K562 (cell line): ENCODE measurements around the gene U2SURP. TPM values are rescaled to one million over a fixed set of nuclear protein-coding genes. Genes with fewer than 3 reads are reported as not detected.
A peak's percentile ranks its signal among the peaks of the same experiment; 100 is the strongest.

ENCODE experiments used
- BCOR ChIP-seq: fragments of 450-650 bp; IDR thresholded peaks from 2 replicates; pipeline ENCODE4 v1.6.1; 2016
- CBX8 ChIP-seq: fragments of 200-600 bp; sonication (generic); IDR thresholded peaks from 2 replicates; pipeline ENCODE4 v1.6.1; 2012; ENCODE audit warnings: borderline replicate concordance, mixed run types, low read depth, mild to moderate bottlenecking, moderate library complexity, mixed read lengths, low read length, control low read depth, inconsistent platforms; ENCODE audit not compliant: poor library complexity, severe bottlenecking; ENCODE audit errors: extremely low read depth
- CREB1 ChIP-seq, 2 experiments: sonication (generic) in 1 of 2; formaldehyde crosslinking in 1 of 2; IDR thresholded peaks; 2 replicates each; pipeline versions ENCODE4 v1.6.1 to v1.8.0; 2012 to 2022; ENCODE audit warnings: inconsistent platforms in 1 of 2, mild to moderate bottlenecking in 1 of 2, missing genetic modification reagents in 1 of 2, moderate library complexity in 1 of 2
- DPF2 ChIP-seq: fragments of 450-650 bp; IDR thresholded peaks from 2 replicates; pipeline ENCODE4 v1.6.1; 2016
- EZH2 ChIP-seq: IDR thresholded peaks from 2 replicates; pipeline ENCODE4 v1.6.1; 2012; ENCODE audit warnings: low read depth, mild to moderate bottlenecking, inconsistent platforms, low read length, borderline replicate concordance
- FIP1L1 ChIP-seq: fragments of 200-400 bp; formaldehyde crosslinking; IDR thresholded peaks from 2 replicates; pipeline ENCODE4 v1.6.1; 2018; ENCODE audit warnings: mild to moderate bottlenecking, low read depth, low read length; ENCODE audit not compliant: poor library complexity, severe bottlenecking
- KAT7 ChIP-seq: sonication (generic); formaldehyde crosslinking; IDR thresholded peaks from 2 replicates; pipeline ENCODE4 v1.8.0; 2022; ENCODE audit warnings: missing genetic modification reagents, mild to moderate bottlenecking, borderline replicate concordance
- KLF10 ChIP-seq: fragments of 250-450 bp; sonication (Bioruptor Pico); IDR thresholded peaks from 2 replicates; pipeline ENCODE4 v1.6.1; 2021; ENCODE audit warnings: matching md5 sums
- MAX ChIP-seq: sonication (generic); formaldehyde crosslinking; IDR thresholded peaks from 2 replicates; pipeline ENCODE4 v1.9.0; 2022; ENCODE audit warnings: mild to moderate bottlenecking, missing genetic modification reagents
- NCOA4 ChIP-seq: fragments of 450-650 bp; IDR thresholded peaks from 2 replicates; pipeline ENCODE4 v1.6.1; 2018; ENCODE audit warnings: mild to moderate bottlenecking; ENCODE audit not compliant: partially characterized antibody
- PHF20 ChIP-seq: fragments of 450-650 bp; IDR thresholded peaks from 2 replicates; pipeline ENCODE4 v1.6.1; 2018; ENCODE audit not compliant: partially characterized antibody
- RCOR1 ChIP-seq, 2 experiments: IDR thresholded peaks; 2 replicates each; pipeline ENCODE4 v1.6.1; 2012; ENCODE audit warnings: low read depth in 2 of 2, low read length in 2 of 2, borderline replicate concordance in 1 of 2, improper control_type of control experiment in 1 of 2
- SIX5 ChIP-seq, 2 experiments: IDR thresholded peaks; 2 replicates each; pipeline ENCODE4 v1.6.1; 2011; ENCODE audit warnings: low read length in 2 of 2, borderline replicate concordance in 1 of 2, low read depth in 1 of 2, mild to moderate bottlenecking in 1 of 2, moderate library complexity in 1 of 2; ENCODE audit not compliant: insufficient read depth in 1 of 2
- STAT5A ChIP-seq: IDR thresholded peaks from 2 replicates; pipeline ENCODE4 v1.6.1; 2012; ENCODE audit warnings: low read length, inconsistent platforms, borderline replicate concordance
- STAT6 ChIP-seq: sonication (generic); formaldehyde crosslinking; IDR thresholded peaks from 2 replicates; pipeline ENCODE4 v1.8.1; 2023; ENCODE audit warnings: mild to moderate bottlenecking, missing genetic modification reagents
- TCF7 ChIP-seq: sonication (generic); IDR thresholded peaks from 2 replicates; pipeline ENCODE4 v1.6.1; 2016; ENCODE audit warnings: antibody characterized with exemption, borderline replicate concordance
- USF2 ChIP-seq: sonication (generic); formaldehyde crosslinking; IDR thresholded peaks from 2 replicates; pipeline ENCODE4 v1.5.0; 2020; ENCODE audit warnings: missing genetic modification reagents
- ZFP1 ChIP-seq: fragments of 450-650 bp; formaldehyde crosslinking; IDR thresholded peaks from 2 replicates; pipeline ENCODE4 v1.4.0; 2020; ENCODE audit warnings: mild to moderate bottlenecking, mixed read lengths
- ZNF24 ChIP-seq: fragments of 450-650 bp; IDR thresholded peaks from 2 replicates; pipeline ENCODE4 v1.6.1; 2016
- ZNF3 ChIP-seq: fragments of 250-450 bp; sonication (Bioruptor Pico); IDR thresholded peaks from 2 replicates; pipeline ENCODE4 v1.5.0; 2021; ENCODE audit warnings: mild to moderate bottlenecking, moderate library complexity
- ZNF609 ChIP-seq: sonication (generic); formaldehyde crosslinking; IDR thresholded peaks from 2 replicates; pipeline ENCODE4 v1.8.1; 2023; ENCODE audit warnings: missing genetic modification reagents, mild to moderate bottlenecking, borderline replicate concordance
- polyA plus RNA-seq, 8 experiments: library from polyadenylated mRNA; depleted of rRNA in 4 of 8; stranded (reverse) in 5 of 8; unstranded in 3 of 8; fragments of >200 nt; fragmentation: Nextera tagmentation in 2 of 8; fragmentation: Illumina TruSeq in 1 of 8; extraction: Ambion mirVana in 2 of 8; extraction: Trizol in 1 of 8; gene quantifications; 2 replicates each; pipeline versions ENCODE4 v1.2.1 to v1.2.3, GENCODE V29; 2011 to 2014; ENCODE audit warnings: inconsistent platforms in 1 of 8, missing spikeins in 1 of 8
- total RNA-seq, 7 experiments: library from RNA; depleted of rRNA in 6 of 7; stranded (reverse); fragments of >200 nt in 6 of 7; fragmentation: Illumina TruSeq in 2 of 7; extraction: Trizol in 2 of 7; gene quantifications; 2 replicates each; pipeline versions ENCODE4 v1.2.1 to v1.2.3, GENCODE V29; 2011 to 2021; ENCODE audit warnings: low replicate concordance in 1 of 7

U2SURP gene
- total and polyA plus RNA-seq, 9 of the 15 experiments (the other 6 are each of a cell fraction or from before 2014, with no cell fraction given), result 128 to 322 (median 191) TPM

GRCh38 chr3:143092191-143092590 is 90.8 kb downstream of the U2SURP start (continued):
- TF ChIP-seq TCF7 (no peak), CBX8 (no peak), KLF10 (CRISPR knock-in tag) (no peak), EZH2 (no peak), NCOA4 (no peak), ZNF3 (no peak), DPF2 (peak; percentile 72), SIX5 (IDR thresholded peaks at IDR 0.05; ENCODE audit: borderline replicate concordance in 1 of 2, insufficient read depth in 1 of 2, low read depth in 1 of 2, low read length in 2 of 2) (no peak), MAX (CRISPR knock-in tag) (no peak), ZFP1 (CRISPR knock-in tag) (no peak), STAT5A (0 out of 2 replicates have a peak, but pooled peaks have one; percentile 12), USF2 (no peak), CREB1 (IDR thresholded peaks at IDR 0.05) (no peak), CREB1 (CRISPR knock-in tag; IDR thresholded peaks at IDR 0.05) (no peak), RCOR1 (IDR thresholded peaks at IDR 0.05; ENCODE audit: borderline replicate concordance in 1 of 2, low read depth in 2 of 2, low read length in 2 of 2) (peak; percentile 15 to 72; a peak in 2 of 4 replicates), KAT7 (CRISPR knock-in tag) (no peak), ZNF24 (no peak), BCOR (peak; percentile 99), ZNF609 (CRISPR knock-in tag) (no peak), PHF20 (peak; percentile 69), FIP1L1 (no peak), STAT6 (CRISPR knock-in tag) (no peak)
